Urinary bladder (tissue), 4 donors: Measurements from ENCODE around the gene CDK19. TPM values are rescaled to one million over a fixed set of nuclear protein-coding genes. Genes with fewer than 3 reads are reported as not detected.
A peak's percentile ranks its signal among the peaks of the same experiment; 100 is the strongest.

Experiments
- DNase-seq: peaks from one replicate; pipeline ENCODE4 v3.0.0-alpha.2; 2015; ENCODE audit errors: extremely low spot score
- H3K27ac ChIP-seq: one replicate; pipeline ENCODE4 v1.5.1; 2013; ENCODE audit warnings: low read depth, mild to moderate bottlenecking, moderate library complexity
- H3K36me3 ChIP-seq: one replicate; pipeline ENCODE4 v1.6.1; 2013; ENCODE audit warnings: mild to moderate bottlenecking, moderate library complexity; ENCODE audit not compliant: insufficient read depth
- H3K4me1 ChIP-seq: one replicate; pipeline ENCODE4 v1.6.1; 2013; ENCODE audit warnings: mild to moderate bottlenecking, moderate library complexity; ENCODE audit not compliant: insufficient read depth
- H3K4me3 ChIP-seq: one replicate; pipeline ENCODE4 v1.5.1; 2013; ENCODE audit warnings: low read depth, low read length
- WGBS: extraction: QIAGEN DNeasy Blood & Tissue Kit; methylation state at CpG from one replicate; pipeline ENCODE4 v1.1.7; 2013; 5-methylcytosine and 5-hydroxymethylcytosine counted together
- polyA plus RNA-seq: library from polyadenylated mRNA; stranded (reverse); fragments of 200-250 nt; gene quantifications from one replicate; pipeline ENCODE4 v1.2.3, GENCODE V29; 2013
- total RNA-seq: library from RNA; depleted of rRNA; stranded (reverse); fragments of >200 nt; gene quantifications from one replicate; pipeline ENCODE4 v1.2.3, GENCODE V29; 2014
- donor health status: healthy with polysubstance abuse.
- donor health status: healthy.

The CDK19 gene
- total and polyA plus RNA-seq, 2 donors: 14.0 to 32.9 TPM

- Histone ChIP-seq H3K36me3 (no peaks in the 10 kb centered on the region), H3K27ac (no peak overlapping the region), H3K4me1 (no peaks in the 10 kb centered on the region), H3K4me3 (no peak overlapping the region)
- DNase-seq: no peak
- WGBS: 95% methylated on average over 5 of the region's 5 CpGs
Observed at GRCh38 chr6:110800196-110800838, 15.0 kb downstream of the CDK19 start.

DNA sequence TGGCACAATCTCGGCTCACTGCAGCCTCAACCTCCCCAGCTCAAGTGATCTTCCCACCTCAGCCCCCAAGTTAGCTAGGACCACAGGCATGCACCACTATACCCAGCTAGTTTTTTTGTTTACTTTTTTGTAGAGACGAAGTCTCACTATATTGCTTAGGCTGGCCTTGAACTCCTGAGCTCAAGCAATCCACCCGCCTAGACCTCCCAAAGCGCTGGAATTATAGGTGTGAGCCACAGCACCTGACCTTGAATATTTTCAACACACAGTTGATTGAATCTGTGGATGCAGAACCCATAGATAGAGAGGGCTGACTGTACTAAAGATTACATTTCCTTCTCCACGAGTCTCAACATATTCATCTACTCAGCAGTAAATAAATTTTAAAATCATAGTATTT, 15.6 kb downstream of the CDK19 start:
- 92% methylated on average over 5 of the region's 5 CpGs for WGBS
- no peak overlapping the region for H3K27ac ChIP-seq
- no peak for DNase-seq
- no peak overlapping the region for H3K4me3 ChIP-seq
- H3K4me1 ChIP-seq: no peaks in the 10 kb centered on the region
- H3K36me3 ChIP-seq: no peaks in the 10 kb centered on the region

DNA sequence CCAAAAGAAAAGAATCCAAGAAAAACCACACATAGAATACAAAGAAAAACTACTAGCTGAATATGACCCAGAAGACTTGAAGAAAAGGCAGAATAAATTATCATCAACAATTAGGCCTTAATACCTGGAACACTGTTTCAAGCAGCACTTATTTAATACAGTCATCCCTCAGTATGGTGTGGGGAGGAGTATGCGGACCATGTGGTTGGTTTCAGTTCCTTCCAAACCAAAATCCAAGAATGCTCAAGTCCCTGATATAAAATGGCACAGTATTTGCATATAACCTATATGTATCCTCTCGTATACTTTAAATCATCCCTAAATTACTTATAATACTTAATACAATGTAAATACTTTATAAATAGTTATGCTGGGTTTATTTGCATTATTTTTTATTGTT, 16.1 kb downstream of the CDK19 start:
- Histone ChIP-seq H3K4me1 (no peaks in the 10 kb centered on the region), H3K36me3 (no peaks in the 10 kb centered on the region), H3K27ac (no peak overlapping the region), H3K4me3 (no peak overlapping the region)
- 91% methylated on average over 2 of the region's 2 CpGs for WGBS
- no peak for DNase-seq

DNA sequence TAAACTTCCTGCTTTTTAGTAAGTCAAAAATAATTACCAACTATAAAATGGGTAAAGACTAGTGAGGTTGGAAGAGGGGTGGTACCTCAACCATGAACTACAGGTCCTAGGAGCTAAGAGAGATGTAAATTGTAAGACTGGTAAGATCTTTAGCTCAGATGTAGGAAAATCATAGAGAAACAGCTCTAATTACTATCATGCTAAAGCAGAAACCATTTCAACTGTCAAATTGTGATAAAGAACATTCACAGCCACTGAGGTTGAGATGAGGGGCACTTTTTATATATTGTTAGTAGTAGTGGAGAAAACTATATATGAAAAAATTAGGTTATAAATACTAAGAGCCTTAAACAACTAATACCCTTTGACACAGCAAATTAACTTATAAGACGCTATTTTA, 20.0 kb downstream of the CDK19 start:
- H3K36me3 ChIP-seq: no peaks in the 10 kb centered on the region
- WGBS: 95% methylated on average over 1 of the region's 1 CpG
- H3K4me1 ChIP-seq: no peaks in the 10 kb centered on the region
- H3K27ac ChIP-seq: no peak overlapping the region
- H3K4me3 ChIP-seq: no peak overlapping the region
- no peak for DNase-seq

GRCh38 chr6:110786696-110787095, 28.6 kb downstream of the CDK19 start:
- WGBS: 89% methylated on average over 1 of the region's 1 CpG
- H3K36me3 ChIP-seq: no peaks in the 10 kb centered on the region
- H3K4me3 ChIP-seq: no peak overlapping the region
- no peaks in the 10 kb centered on the region for H3K4me1 ChIP-seq
- no peak for DNase-seq
- H3K27ac ChIP-seq: no peak overlapping the region

GRCh38 chr6:110786271-110786670, 29.0 kb downstream of the CDK19 start:
- Histone ChIP-seq H3K27ac (no peak overlapping the region), H3K4me3 (no peak overlapping the region), H3K36me3 (no peaks in the 10 kb centered on the region), H3K4me1 (no peaks in the 10 kb centered on the region)
- WGBS: 97% methylated on average over 3 of the region's 3 CpGs
- DNase-seq: no peak

GRCh38 chr6:110784610-110784979, 30.7 kb downstream of the CDK19 start:
- no peaks in the 10 kb centered on the region for H3K36me3 ChIP-seq
- no peak for DNase-seq
- 88% methylated on average over 1 of the region's 1 CpG for WGBS

GRCh38 chr6:110781522-110782214, 33.6 kb downstream of the CDK19 start:
- DNase-seq: no peak
- H3K27ac ChIP-seq: peak overlapping the region; percentile 10
- H3K4me3 ChIP-seq: no peak overlapping the region
- no peaks in the 10 kb centered on the region for H3K4me1 ChIP-seq
- H3K36me3 ChIP-seq: no peaks in the 10 kb centered on the region
- WGBS: 72% methylated on average over 7 of the region's 7 CpGs

More at GRCh38 chr6:110784610-110784979, 30.7 kb downstream of the CDK19 start:
- Histone ChIP-seq H3K4me3 (no peak overlapping the region), H3K4me1 (no peaks in the 10 kb centered on the region), H3K27ac (no peak overlapping the region)

DNA sequence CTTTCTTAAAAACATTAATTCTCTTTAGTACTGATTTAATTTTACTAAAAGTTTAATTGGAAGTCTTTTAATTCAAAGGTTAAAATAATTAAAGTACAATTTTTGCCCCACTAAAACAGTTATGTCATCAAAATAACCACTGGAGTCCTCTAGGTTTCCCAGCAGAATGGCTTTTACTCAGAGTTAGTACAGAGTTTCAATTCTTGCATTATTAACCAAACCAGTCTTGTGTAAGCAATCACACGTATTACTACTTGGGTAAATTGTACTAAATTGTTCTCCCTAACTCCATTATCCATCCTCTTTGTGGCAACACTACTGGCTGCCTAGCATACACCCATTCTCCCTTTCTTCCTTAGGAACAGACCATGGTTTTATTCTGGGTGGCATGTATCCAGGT, 36.9 kb downstream of the CDK19 start:
- 93% methylated on average over 1 of the region's 1 CpG for WGBS
- no peak for DNase-seq
- no peaks in the 10 kb centered on the region for H3K36me3 ChIP-seq
- no peaks in the 10 kb centered on the region for H3K4me1 ChIP-seq
- no peak overlapping the region for H3K4me3 ChIP-seq
- H3K27ac ChIP-seq: no peak overlapping the region

DNA sequence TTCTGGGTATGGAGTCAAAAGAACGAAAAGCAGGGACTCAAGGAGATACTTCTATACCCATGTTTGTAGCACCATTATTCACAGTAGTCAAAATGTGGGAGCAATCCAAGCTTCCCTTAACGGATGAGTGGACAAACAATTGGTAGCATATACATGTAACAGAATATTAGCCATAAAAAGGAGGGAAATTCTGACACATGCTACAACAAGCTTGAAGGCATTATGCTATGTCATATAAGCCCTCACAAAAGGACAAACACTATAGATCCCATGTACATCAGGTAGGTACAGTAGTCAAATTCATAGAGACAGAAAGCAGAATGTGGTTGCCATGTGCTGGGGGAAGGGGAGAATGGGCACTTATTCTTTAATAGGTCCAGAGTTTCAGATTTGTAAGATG, 37.6 kb downstream of the CDK19 start:
- Histone ChIP-seq H3K27ac (no peak overlapping the region), H3K4me1 (no peaks in the 10 kb centered on the region), H3K36me3 (no peaks in the 10 kb centered on the region), H3K4me3 (no peak overlapping the region)
- no peak for DNase-seq
- WGBS: 90% methylated on average over 2 of the region's 2 CpGs

GRCh38 chr6:110776413-110776812, 38.9 kb downstream of the CDK19 start:
- Histone ChIP-seq H3K36me3 (no peaks in the 10 kb centered on the region), H3K4me3 (no peak overlapping the region), H3K27ac (no peak overlapping the region), H3K4me1 (no peaks in the 10 kb centered on the region)
- DNase-seq: no peak

- H3K4me1 ChIP-seq: no peaks in the 10 kb centered on the region
- no peak overlapping the region for H3K4me3 ChIP-seq
- DNase-seq: no peak
- no peaks in the 10 kb centered on the region for H3K36me3 ChIP-seq
- H3K27ac ChIP-seq: no peak overlapping the region
- WGBS: 94% methylated on average over 2 of the region's 2 CpGs
Observed at GRCh38 chr6:110769923-110770322, 45.3 kb downstream of the CDK19 start.

DNA sequence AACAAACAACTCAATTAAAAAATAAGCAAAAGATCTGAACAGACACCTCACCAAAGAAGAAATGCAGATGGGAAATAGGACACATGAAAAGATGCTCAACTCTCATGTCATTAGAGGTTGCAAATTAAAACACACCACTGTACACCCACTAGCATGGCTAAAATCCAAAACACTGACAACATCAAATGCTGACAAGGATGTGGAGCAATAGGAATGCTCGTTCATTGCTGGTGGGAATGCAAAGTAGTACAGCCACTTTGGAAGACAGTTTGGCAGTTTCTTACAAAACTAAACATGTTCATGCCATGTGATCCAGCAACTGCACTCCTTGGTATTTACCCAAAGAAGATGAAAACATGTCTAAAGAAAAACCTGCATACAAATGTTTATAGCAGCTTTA, 47.2 kb downstream of the CDK19 start:
- Histone ChIP-seq H3K36me3 (no peaks in the 10 kb centered on the region), H3K27ac (no peak overlapping the region), H3K4me3 (no peak overlapping the region), H3K4me1 (no peaks in the 10 kb centered on the region)
- no peak for DNase-seq
- WGBS: 96% methylated on average over 1 of the region's 1 CpG

DNA sequence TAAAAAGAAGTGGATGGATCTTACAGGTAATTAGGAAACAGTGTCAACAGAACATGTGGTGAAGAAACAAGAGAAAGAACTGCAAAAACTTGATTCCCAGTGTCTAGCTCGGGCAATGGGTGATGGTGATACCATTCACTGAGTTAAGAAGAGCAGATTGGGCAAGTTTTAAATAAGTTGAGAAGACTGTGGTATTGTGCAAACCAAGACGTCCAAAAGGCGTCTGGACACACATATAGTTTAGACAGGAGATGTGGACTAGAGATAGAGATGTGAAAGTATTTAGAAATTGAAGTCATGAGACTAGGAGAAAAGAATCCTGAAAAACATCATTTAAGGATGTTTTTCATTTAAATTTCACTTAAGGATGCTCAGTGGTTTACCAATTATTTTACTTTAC, 53.9 kb downstream of the CDK19 start:
- DNase-seq: no peak
- 73% methylated on average over 3 of the region's 3 CpGs for WGBS
- H3K4me3 ChIP-seq: no peak overlapping the region

More for the DNA sequence above, 53.9 kb downstream of the CDK19 start:
- no peaks in the 10 kb centered on the region for H3K4me1 ChIP-seq
- no peaks in the 10 kb centered on the region for H3K36me3 ChIP-seq
- no peak overlapping the region for H3K27ac ChIP-seq
